NCI-H2029 (cell line): ENCODE measurements around the gene TLCD3B.

Source experiments
- DNase-seq: peaks from one replicate; lab custom pipeline; 2025; lab: John Stamatoyannopoulos, UW

Gene TLCD3B

DNA sequence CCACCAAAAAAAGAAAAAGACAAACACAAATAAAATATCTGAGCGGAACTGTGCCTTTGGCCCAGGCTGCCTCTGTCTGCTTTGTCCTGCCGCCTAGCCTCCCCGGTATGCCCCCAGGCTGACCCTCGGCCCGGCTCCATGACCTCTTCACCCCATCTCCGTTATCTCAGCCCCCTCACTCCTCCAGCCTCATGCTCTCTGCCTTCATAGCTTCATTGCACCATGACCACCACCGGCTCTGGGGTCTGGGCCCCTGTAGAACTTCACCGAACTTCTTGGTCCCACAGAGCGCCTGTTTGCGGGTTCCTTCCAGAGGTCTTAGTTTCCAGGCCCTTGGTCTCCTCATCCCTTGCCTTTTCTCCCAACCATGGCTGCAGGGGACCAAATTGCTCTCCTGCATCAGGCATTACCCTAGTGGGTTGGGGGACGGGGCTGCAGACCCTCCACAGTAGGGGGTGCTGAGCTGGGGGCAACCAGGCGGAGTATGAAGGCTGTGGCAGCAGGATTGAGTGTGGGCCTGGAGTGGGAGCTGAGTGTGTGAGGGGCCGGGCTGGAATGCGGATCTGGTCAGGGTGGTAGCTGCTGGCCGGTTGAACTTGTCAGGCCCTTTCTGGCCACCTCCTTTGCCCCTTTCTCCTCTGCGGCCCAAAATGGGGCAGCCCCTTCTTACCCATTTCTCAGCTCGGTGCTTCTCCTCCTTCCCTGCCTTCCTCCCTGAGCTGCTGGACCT, 42.6 kb downstream of the TLCD3B start:
- no peak for DNase-seq

DNA sequence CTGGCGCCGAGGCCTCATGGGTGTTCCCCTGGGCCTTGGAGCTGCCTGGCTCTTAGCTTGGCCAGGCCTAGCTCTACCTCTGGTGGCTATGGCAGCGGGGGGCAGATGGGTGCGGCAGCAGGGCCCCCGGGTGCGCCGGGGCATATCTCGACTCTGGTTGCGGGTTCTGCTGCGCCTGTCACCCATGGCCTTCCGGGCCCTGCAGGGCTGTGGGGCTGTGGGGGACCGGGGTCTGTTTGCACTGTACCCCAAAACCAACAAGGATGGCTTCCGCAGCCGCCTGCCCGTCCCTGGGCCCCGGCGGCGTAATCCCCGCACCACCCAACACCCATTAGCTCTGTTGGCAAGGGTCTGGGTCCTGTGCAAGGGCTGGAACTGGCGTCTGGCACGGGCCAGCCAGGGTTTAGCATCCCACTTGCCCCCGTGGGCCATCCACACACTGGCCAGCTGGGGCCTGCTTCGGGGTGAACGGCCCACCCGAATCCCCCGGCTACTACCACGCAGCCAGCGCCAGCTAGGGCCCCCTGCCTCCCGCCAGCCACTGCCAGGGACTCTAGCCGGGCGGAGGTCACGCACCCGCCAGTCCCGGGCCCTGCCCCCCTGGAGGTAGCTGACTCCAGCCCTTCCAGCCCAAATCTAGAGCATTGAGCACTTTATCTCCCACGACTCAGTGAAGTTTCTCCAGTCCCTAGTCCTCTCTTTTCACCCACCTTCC, 43.5 kb downstream of the TLCD3B start:
- no peak for DNase-seq

GRCh38 chr16:29986931-29987330, 44.1 kb downstream of the TLCD3B start:
- DNase-seq, result no peak

DNA sequence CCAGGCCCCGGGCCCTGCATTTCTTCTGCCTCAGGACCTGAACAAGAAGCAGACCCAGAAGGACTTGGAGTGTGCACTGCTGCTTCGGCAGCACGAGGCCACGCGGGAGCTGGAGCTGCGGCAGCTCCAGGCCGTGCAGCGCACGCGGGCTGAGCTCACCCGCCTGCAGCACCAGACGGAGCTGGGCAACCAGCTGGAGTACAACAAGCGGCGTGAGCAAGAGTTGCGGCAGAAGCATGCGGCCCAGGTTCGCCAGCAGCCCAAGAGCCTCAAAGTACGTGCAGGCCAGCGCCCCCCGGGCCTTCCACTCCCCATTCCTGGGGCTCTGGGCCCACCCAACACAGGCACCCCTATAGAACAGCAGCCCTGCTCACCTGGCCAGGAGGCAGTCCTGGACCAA, 44.8 kb downstream of the TLCD3B start:
- DNase-seq, result no peak

- DNase-seq, result no peak
Measured at GRCh38 chr16:29985271-29985811, 45.7 kb downstream of the TLCD3B start.

DNA sequence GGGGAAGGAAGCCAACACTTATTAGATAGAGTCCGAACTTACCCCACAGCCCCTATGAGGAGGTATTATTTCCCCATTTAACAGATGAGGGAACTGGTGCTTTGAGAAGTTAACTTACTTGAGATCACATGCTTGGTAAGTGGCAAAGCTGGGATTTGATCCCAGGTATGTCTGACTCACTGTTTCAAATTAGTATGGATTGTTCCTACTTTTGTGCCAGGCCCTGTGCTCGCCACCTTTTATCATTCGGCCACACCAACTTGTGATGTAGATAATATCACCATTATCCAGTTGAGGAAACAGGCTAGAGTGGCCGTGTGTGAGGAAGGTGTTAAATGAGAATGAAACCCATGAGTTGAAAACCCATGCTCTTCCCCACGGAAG, 46.3 kb downstream of the TLCD3B start:
- no peak for DNase-seq

- no peak for DNase-seq
Measured at GRCh38 chr16:29984137-29984763, 46.8 kb downstream of the TLCD3B start.

DNA sequence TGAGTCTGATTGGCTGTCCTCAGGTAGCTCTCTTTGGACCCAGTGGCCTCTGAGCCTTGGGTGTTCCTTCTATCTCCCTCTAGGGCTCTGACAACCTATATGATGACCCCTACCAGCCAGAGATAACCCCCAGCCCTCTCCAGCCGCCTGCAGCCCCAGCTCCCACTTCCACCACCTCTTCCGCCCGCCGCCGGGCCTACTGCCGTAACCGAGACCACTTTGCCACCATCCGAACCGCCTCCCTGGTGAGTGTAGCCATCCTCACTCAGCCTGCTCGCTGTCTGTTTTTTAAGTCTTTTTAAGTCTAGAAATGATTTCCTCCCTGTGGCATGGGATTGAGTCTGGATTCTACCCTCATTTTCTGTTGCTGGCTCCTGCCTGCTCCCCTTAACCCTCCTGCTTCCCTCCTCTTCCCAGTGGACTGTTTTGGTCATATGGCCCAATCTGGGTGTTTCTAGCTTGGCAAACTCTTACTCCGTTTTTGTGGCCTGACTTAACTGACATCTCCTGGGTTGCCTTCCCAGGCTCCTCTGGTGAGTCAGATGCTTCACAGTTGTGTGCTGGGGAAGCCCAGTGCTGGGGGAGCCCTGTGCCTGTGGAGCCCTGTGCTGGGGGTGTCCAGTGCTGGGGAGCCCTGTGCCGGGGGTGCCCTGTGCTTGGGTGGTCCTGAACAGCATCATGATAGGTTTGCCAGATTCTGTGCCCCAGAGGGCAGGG, 47.5 kb downstream of the TLCD3B start:
- DNase-seq, result no peak

GRCh38 chr16:29982560-29983419, 48.3 kb downstream of the TLCD3B start:
- no peak for DNase-seq

DNA sequence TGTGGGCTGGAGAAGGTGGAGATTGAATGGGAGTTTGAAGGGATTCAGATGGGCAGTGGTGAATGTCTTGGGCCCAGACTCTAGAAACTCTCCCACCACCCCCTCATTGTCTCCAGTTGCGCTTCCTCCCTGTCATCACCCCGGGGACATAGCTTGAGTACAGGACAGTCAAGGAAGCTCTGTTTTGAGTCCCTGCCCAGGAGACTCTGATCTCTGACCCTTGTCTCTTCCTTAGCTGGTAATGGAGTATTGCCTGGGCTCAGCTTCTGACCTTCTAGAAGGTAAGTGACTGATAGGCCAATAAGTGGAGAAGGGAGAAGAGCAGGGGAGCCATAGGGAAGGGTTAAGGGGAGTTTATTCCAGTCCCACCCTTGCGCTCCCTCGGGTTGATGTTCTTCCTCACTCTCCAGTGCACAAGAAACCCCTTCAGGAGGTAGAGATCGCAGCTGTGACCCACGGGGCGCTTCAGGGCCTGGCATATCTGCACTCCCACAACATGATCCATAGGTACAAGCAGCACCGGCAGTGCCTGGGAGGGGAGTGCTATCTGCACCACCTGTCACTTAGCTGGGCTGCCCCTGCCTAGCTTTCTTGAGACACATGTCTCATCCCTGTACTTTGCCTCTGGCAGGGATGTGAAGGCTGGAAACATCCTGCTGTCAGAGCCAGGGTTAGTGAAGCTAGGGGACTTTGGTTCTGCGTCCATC, 52.4 kb downstream of the TLCD3B start:
- DNase-seq, result no peak

GRCh38 chr16:29978081-29978480, 53.0 kb downstream of the TLCD3B start:
- no peak for DNase-seq

DNA sequence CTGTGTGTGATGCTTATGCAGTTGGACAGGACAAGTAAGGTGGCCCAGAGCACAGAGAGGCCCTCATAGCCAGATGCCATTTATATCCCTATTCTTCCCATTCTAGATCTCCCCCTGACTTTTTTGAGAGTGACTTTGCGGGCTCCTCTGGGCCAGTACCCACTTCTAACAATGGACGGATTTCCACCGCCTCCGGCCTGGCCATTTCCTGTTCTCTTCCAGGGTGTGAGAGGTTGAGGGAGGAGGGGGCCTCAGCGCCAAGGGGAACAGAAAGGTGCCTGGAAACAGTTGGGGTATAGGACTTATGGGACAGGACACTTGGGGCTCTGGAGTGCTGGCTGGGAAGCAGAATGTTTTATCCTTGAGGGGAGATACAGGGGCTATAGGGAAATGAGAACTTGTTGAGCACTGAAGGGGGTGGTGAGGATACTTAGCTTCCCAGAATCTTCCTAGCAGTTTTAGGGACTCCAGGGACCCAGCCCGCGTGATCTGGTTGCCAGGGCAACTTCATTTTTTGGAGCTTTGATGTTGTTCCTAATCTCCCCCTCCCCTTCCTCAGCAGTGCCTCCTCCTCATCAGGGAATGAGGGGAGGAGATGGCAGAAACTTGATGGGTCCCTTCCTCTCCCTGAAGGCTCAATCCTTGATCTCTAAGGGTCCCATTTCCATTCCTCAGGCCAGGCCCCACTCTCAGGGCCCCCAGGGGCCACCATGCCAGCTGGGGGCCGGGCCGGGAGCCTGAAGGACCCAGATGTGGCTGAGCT, 53.8 kb downstream of the TLCD3B start:
- DNase-seq, result no peak

- no peak for DNase-seq
Measured at GRCh38 chr16:29975811-29976511, 55.1 kb downstream of the TLCD3B start.

DNA sequence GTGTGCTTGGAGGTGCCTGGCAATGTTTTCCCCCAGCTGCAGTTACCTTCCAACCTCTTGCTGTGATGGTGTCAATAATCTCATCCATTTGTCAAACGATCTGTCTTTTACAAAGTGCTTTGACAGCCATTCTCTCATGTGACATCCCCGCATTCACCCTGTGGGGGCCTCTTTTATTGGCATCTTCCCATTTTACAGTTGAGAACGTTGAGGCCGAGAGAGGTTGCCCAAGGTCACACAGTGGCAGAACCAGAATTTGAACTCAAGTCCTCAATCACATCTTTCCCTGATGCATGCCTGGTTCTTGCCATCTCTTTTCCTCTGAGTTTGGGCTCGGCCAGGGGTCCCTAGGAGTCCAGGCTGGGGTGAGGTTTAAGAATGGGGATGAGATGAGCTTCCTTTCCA, 55.9 kb downstream of the TLCD3B start:
- DNase-seq, result no peak
